GM04503 (cell line): ENCODE data around the gene RGS10.
"Not testable (repeated sequence)": the region's sequence is repeated elsewhere in the genome, so short reads cannot be mapped to it uniquely, and the experiment has no call there.

ENCODE experiments used
- DNase-seq: peaks from one replicate; pipeline ENCODE4 v3.0.0-alpha.2; 2012; ENCODE audit warnings: low read depth

RGS10 gene

DNA sequence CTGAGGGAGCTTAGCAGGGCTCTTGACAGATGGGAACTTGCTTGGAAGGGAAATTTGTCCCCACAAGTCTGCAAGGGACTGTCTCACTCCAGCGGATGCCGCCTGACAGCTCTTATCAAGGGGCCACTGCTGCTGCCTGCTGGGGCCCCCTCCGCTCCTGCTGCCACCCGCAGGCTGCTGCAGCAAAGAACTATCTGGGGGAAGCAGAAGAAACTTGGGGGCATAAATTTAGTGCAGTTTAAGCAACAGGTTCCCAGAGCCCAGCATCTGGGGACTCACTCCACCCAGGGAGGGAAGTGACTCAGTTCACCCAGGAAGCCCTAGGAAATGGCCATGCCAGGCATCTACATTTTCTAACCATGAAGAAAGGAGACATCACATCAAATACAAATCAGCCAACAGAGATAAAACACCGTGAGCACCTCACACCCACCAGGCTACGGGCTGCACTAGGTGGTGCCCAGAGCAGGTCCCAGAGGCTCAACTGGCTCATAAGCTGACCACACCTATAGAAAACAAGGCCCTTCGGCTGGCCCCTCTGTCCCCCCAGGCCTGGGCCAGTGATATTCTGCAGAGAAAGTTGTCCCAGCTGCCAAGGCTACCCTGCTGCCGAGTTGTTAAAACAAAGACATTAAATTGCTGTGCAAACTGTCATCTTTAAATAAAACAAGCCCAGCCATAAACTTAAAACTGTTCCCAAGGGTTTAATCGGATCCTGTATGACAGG lies 3.7 kb downstream of the RGS10 start:
- no peak for DNase-seq

DNA sequence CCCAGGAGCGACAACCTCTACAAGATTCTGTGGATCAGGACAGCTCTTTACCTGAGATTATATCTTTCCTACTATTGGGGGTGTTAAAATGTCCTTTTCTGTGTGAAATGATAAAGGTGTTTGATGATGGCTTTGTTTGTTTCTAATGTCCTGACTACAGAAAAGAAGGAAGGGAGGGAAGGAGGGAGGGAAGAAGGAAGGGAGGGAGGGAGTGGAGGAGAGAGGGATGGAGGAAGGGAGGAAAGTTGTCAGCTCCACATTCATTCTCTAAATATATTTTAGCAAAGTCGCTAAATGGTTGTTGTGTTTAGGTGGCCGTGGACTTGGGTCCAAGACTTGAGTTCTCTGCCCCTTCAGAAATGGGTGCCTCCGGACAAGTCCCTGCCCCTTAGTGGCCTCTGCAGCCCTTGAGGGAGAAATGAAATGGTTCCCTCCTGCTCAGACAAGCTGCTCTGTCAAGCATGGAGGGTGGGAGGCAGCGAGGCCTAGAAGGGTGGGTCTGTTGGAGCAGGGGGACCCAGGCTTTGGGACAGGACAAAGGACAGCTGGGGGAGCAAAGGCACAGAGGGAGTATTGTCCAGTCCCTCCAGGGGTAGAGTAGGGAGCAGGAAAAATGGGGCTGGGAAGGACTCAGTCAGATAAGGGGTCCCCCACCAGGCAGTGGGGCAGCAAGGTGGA lies 4.4 kb downstream of the RGS10 start:
- no peak for DNase-seq

DNA sequence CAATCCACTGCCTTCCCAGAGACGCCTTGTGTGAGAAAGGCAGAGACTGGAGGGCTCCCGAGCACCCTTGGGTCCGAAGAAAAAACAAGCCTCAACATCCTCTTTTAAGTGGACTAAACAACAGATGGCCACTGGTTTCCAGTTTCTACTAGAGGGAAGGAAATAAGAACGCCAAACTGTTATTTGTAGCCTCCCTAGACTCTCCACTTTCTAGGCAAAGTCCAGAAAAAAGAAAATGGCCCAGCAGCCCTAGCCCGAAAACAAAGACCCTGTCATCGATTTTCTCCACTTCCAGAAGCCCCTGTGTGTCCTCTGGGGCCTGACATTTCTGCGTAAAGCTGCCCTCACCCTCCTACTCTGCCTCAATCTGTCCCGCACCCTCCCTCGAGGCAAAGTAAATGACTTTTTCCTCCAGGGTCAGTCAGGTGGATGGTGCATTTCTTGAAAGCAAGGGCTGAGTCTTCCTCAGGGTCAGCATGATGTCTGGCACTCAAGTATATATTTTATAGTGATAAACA lies 6.0 kb downstream of the RGS10 start:
- DNase-seq: no peak

DNA sequence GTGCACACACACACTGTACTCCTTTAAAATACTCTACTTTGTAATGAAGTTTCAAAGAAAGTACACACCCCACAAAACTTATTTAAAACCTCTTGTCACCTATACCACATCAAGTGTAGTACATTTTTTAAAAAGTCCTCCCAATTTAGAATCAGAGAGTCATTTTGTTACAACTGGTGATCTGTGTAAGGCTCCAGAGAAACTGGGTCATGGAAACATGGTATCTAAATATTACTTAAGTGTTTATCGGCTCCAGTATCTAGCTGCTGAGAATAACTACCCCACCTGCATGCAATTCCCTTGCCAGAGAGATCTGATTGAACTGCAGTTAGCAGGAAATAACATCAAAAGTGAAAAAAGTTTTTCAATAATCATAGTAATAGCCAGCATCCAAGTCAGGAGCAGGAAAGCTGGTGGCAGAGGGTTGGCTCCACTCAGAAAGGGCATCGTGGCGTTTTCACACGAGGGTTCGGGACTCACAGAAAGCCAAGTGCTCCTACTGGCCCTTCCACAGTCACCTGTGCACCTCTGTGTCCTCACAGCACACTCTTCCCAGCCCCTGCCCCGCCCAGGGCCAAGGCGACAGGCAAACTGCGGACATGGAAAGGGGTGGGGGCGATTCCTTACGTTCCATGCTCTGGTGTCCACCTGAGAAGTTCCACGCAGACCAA lies 6.5 kb downstream of the RGS10 start:
- DNase-seq: no peak

DNA sequence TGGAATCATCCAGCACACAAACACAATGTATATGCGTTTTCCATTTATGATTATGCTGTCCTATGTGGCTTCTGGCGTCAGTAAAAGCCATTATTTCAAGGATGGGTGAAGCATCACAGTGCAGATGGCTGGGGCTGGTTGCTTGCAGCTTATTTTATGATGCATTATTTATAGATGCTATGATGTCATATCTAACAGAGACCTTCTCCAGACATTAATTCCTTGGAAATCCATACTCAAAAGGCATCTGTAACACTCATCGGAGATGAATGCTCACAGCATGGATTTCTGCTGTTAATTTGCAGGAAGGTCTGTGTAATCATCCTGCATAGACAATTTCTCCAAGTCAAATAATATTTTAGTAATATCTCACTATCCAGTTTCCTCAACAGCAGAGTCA lies 7.2 kb downstream of the RGS10 start:
- DNase-seq: peak; percentile 9

DNA sequence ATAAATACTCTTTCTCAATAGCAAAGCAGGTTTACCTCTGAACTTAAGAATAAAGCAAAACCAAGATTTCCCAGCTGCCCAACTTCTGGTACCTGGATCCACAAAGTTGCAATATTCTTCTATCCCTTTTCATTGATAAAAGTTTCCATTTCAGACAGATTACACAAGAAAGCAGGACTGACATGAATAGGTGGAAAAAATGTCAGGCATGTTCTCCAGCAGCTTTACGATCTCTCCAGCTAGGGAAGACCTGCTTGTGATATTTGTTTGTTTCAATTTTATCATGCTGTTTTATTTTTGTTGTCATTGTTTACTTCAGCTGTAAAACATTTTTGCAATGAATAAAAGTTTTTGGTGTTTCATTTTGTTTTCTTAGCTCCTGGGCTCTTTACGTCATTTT lies 9.0 kb downstream of the RGS10 start:
- DNase-seq: no peak

DNA sequence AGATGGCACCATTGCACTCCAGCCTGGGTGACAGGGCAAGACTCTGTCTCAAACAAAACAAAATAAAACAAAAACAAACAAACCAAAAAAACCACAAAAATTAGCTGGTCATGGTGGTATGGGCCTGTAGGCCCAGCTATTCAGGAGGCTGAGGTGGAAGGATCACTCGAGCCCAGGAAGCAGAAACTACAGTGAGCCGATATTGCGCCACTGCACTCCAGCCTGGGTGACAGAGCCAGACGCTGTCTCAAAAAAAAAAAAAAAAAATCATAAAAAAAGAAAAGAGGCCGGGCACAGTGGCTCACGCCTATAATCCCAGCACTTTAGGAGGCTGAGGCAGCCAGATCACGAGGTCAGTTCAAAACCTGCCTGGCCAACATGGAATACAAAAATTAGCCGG lies 9.7 kb downstream of the RGS10 start:
- not testable (repeated sequence) for DNase-seq

DNA sequence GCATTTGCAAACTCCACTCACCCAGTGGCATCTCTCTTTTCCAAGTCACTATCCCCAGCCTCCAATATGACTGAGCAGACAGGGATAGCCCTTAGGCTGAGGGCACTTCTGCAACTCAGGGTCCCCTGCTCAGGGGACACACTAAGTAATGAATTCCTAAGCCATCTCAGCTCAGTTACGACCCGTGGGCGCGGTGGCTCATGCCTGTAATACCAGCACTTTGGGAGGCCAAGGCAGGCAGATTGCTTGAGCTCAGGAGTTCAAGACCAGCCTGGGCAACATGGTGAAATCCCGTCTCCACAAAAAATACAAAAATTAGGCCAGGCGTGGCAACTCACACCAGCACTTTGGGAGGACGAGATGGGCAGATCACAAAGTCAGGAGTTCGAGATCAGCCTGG lies 10.3 kb downstream of the RGS10 start:
- not testable (repeated sequence) for DNase-seq

DNA sequence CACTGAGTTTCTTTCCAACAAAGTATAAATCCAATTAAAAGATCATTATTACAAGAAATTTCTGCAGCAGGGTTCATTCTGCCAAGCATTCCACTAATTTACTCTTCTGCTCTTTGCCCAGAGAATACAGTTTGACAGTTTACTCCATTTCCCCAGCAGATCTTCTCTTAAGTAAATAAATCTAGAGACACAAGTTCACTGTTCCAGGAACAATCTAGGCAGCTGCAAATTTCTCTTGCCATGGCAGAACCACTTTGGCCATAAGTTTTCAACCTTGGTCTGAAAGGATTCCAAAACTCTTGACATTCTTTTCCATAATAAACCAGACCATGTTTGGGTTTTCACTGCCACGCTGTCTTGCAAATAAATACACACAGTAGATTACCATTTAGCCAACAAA lies 11.5 kb downstream of the RGS10 start:
- peak; percentile 23 for DNase-seq

DNA sequence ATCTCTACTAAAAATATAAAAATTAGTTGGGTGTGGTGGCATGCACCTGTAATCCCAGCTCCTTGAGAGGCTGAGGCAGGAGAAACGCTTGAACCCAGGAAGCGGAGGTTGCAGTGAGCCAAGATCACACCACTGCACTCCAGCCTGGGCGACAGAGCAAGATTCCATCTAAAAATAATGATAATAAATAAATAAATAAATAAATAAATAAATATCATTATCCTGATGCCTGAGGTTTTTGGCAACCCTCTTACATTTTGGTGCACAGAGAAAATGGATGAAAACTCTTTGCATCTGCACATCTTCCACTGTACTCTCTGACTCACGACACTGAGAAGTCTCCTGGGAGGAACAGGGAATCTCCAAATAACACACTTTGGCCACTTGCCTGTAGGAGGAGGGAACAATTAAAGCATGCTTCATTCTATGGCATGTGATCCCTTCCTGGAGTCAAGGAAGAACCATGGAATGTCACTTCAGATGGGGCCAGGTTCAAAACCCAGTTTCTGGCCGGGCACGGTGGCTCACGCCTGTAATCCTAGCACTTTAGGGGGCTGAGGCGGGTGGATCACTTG lies 13.8 kb downstream of the RGS10 start:
- peak; percentile 92 for DNase-seq

DNA sequence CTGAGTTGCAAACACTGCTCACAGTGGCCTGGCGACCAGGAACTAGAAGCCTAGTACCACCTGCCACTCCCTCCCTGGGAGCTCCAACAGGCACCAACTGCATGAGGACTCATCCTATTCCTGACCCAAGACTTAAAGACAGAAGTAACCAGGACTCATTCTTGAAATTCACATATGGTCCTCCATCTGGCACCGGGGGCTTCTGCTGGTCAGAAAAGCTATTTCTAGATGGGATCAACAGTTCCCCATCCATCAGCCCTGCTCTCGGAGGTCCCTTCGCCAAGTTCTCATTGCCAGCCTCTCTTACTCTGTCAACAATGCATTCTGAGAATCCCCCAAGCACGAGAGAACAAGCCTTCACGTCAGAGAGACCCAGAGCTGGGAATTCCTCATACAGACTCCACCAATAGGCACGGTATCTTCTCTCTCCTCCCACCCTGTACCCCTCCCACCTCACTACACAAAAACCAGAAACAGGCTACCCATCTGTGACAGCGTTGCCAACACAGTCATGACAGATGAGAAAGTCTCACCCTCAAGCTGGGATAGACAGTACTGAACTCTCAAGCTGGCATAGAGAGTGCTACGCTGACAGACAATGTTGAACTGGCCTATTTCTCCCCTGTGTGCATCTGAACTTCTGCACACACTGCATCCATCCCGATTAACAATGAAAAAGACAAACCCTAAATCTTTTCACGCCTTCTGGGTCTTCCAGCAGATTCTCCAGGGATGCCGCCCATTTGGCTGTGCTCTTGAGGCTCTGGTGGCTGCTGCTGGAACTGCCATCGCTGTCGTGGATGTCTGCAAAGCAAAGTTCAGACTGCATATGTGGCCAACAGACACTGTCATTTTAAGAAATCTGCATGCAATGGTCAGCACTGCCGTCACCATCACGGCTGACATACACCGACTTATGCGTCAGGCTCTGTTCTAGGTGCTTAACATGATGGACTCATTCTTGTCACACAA lies 15.6 kb downstream of the RGS10 start:
- DNase-seq: no peak

DNA sequence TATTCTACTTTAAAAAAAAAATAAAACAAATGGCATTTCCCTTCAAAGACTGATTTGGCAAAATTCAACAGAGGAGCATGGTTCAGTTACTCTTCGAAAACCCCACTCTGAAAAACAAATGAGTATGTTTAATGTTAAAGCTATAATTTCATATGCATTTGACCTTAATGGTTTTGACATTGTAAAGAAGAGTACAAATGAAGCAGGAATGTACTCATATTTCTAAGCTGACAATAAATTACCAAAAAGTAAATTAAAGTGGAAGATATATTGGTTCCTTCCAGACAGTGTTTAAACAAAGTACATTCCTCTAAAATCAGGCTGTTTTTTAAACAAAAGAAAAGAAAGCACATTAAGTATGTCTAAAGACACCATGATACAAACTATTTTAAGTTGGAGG lies 16.4 kb downstream of the RGS10 start:
- no peak for DNase-seq

DNA sequence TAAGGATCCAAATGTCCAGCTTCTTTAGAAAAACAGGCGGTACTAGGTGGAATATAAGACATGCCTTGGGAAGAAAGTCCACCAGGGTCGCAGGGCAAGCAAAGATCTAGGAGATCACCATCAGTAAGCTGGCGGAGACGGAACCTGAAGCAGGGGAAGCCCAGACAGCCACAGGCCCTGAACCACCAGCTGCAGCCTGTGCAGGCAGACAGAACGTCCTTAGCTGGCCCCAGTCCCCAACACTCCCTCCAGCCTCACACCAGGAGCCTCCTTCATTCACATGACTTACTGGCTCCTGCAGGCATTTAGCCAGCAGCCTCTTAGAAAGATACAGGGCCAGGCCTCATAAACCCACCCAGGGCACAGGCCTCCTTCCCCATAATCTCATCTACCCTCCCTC lies 17.4 kb downstream of the RGS10 start:
- no peak for DNase-seq

DNA sequence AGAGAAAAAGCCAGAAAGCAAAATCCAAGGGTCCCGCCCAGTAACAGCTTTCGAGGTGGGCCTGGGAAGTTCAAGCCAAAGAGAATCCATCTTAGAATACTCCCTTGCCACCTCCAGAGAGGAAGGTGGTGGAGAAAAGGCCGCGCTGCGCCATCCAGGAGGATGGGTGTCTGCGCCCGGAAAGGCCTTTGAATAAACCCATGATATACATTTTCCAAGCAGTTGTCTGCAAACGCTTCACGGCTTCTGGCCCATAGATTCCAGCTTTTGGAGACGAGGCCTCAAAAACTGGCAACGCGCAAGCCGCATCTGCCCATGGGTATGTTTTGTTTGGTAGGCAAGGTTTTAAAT lies 17.8 kb downstream of the RGS10 start:
- DNase-seq: no peak

DNA sequence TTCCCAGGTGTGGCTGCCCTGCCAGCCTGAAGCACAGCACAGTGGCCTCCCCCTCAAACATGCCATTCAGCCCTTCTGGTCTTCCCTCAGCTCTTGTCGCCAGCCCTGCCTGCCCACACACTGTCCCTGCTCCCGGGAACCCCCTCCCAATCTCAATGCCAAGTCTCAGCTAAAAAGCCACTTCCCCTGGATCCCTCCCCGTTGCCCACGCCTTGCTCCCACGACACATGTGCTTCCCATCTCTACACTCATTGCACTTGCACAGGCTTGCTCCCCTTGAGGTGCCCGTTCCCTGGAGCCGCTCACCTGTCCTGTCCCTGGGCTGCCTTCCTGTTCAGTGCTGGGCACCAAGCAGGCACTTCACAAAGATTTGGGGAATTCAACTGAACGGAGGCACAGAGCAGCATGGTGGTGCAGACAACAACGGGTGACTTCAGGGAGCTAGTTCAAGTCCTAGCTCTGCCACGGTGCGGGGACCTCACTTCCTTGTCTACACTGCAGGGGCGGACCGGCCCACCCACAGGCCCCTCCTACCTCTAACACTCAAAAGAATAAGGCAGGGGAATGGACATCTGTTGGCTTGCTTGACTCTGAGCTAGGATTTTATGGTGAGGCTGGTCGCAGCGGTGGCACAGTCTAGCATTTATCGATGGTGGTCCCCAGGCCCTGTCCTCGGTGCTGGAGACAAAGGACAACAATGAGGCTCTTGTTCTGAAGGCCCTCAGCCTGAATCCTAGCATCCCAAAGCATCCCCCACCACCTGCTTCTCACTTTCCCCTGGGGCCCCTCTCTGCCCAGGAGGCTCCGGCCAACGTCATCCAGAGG lies 18.4 kb downstream of the RGS10 start:
- no peak for DNase-seq

DNA sequence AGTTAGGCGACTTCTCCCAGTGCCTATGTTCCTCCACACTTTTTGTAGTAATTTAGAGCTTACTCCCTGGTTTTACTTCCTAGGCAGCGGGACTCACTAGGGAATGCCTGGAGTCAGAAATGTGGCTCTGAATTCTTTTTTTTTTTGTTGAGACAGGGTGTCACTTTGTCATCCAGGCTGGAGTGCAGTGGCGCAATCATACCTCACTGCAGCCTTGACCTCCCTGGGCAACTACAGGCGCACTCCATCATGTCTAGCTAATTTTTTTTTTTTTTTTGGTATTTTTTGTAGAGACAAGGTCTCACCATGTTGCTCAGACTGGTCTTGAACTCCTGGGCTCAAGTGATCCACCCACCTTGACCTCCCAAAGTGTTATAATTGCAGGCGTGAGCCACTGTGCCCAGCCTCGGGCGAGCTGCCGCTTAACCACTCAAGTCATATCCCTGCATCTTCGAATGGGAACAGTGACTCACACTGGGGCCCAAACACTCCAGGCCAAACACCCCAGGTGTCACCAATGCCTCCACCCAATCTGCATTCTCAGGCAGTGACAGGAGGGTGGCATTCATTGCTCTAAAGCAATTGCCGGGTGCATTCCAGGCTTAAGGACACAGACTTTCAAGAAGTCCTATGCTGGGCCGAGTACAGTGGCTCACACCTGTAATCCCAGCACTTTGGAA lies 19.6 kb downstream of the RGS10 start:
- no peak for DNase-seq

DNA sequence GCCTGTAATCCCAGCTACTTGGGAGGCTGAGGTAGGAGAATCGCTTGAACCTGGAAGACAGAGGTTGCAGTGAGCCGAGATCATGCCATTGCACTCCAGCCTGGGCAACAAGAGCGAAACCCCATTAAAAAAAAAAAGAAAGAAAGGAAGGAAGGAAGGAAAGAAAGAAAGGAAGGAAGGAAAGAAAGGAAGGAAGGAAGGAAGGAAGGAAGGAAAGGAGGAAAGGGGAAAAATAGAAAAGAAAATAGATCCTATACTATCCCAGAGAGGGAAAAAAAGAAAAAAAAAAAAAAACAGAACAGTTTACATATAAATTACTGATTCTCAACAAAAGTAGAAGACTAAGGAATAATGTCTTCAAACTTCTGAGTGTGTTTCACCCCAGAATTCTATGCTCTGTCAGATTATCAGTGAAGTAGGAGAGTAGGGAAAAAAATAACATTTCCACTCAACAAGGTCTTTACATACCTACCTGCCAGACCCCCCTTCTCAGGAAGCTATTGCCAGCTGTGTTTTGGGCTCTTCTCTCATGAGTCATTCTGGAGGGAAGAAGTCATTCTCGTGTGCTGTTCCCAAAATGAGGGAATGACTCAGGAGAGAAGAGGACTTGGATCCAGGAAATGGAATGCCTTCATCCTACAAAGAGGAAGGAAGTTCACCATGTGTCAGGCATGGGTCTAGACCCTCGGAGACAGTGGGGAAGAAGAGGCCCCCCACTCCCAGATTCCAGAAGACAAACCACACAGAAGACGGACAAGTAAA lies 20.9 kb downstream of the RGS10 start:
- DNase-seq: peak; percentile 62

DNA sequence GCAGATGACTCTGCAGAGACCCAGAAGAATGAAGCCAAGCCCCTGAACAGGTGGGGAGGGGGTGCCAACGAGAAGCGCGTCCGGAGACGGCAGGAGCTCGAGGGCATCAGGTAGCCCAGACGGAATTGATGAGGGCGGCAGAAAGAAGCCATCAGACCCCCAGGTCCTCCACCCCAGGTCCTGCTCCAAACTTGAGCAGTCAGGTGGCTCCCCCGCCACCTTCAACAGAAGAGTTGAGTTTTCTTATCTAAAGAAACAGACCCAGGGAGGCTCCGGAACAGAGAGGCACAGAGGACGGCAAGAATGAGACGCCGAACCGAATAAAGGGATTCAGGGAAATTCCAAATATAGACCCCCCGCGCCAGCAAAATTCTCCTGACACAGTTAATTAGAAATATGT lies 22.2 kb downstream of the RGS10 start:
- no peak for DNase-seq

DNA sequence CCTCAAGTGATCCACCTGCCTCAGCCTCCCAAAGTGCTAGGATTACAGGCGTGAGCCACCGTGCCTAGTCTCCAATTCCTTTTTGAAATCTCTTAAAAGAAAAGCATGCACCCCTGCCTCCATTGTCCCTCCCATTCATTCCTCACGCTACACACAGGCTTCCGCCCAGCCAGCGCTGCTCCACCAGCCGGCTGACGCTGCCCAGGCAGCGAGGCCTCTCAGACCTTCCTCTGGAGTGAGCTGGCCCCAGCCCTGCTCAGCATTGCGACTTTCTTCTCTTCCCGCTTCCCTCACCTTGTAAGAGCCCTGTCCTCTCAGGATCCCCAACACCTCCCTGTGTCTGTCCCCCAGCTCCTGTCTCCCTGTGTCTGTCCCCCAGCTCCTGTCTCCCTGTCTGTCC lies 23.6 kb downstream of the RGS10 start:
- DNase-seq: no peak
